GM23338 (cell line): ENCODE data around the gene BET1. TPM values are rescaled to one million over a fixed set of nuclear protein-coding genes. Genes with fewer than 3 reads are reported as not detected.

Source experiments
- ATAC-seq: fragments of 200-7000 bp; cut with Tn5 transposase; 3 replicates; pipeline ENCODE4 v1.9.1; 2020
- DNase-seq: peaks from one replicate; pipeline ENCODE4 v3.0.0-alpha.2; 2015; ENCODE audit warnings: low spot score
- H2AFZ ChIP-seq: fragments of 200-600 bp; sonication (generic); 2 replicates; pipeline ENCODE4 v1.8.0; 2016; ENCODE audit warnings: antibody characterized with exemption, mild to moderate bottlenecking, moderate library complexity
- H3F3A ChIP-seq: fragments of 200-600 bp; sonication (generic); replicated peaks from 2 replicates; pipeline ENCODE4 v1.8.0; 2017; ENCODE audit warnings: antibody characterized with exemption, mixed run types, low read depth
- H3K27ac ChIP-seq: fragments of 200-600 bp; sonication (generic); 2 replicates; pipeline ENCODE4 v1.6.1; 2016; ENCODE audit warnings: low read depth
- H3K27me3 ChIP-seq: fragments of 200-600 bp; sonication (generic); 2 replicates; pipeline ENCODE4 v1.8.0; 2016; ENCODE audit warnings: mild to moderate bottlenecking, mixed run types, moderate library complexity; ENCODE audit not compliant: insufficient read depth
- H3K36me3 ChIP-seq: fragments of 200-600 bp; sonication (generic); 2 replicates; pipeline ENCODE4 v1.8.0; 2016; ENCODE audit warnings: mild to moderate bottlenecking; ENCODE audit not compliant: insufficient read depth
- H3K4me1 ChIP-seq: fragments of 200-600 bp; sonication (generic); 2 replicates; pipeline ENCODE4 v1.8.0; 2016; ENCODE audit warnings: mild to moderate bottlenecking, moderate library complexity; ENCODE audit not compliant: insufficient read depth
- H3K4me2 ChIP-seq: fragments of 200-600 bp; sonication (generic); 2 replicates; pipeline ENCODE4 v1.7.1; 2017; ENCODE audit warnings: mixed run types
- H3K4me3 ChIP-seq: fragments of 200-600 bp; sonication (generic); 2 replicates; pipeline ENCODE4 v1.6.1; 2016; ENCODE audit warnings: mixed run types
- H3K79me2 ChIP-seq: fragments of 200-600 bp; sonication (generic); replicated peaks from 2 replicates; pipeline ENCODE4 v1.8.0; 2017; ENCODE audit warnings: mild to moderate bottlenecking; ENCODE audit not compliant: insufficient read depth
- H3K9me2 ChIP-seq: fragments of 200-600 bp; sonication (generic); 2 replicates; pipeline ENCODE4 v1.8.0; 2017; ENCODE audit not compliant: insufficient read depth
- H4K20me1 ChIP-seq: fragments of 200-600 bp; sonication (generic); replicated peaks from 2 replicates; pipeline ENCODE4 v1.8.0; 2017; ENCODE audit warnings: mild to moderate bottlenecking; ENCODE audit not compliant: insufficient read depth
- H3K27ac Mint-ChIP-seq: 2 replicates; pipeline ENCODE4 v1.8.0; 2020; ENCODE audit warnings: inconsistent platforms, mild to moderate bottlenecking, moderate library complexity, mixed read lengths
- H3K27me3 Mint-ChIP-seq: 3 replicates; pipeline ENCODE4 v1.8.0; 2022; ENCODE audit warnings: low read depth, mild to moderate bottlenecking, moderate library complexity, mixed read lengths, inconsistent platforms; ENCODE audit not compliant: insufficient read depth, poor library complexity
- H3K36me3 Mint-ChIP-seq: 3 replicates; pipeline ENCODE4 v1.8.0; 2021; ENCODE audit warnings: low read depth, mild to moderate bottlenecking, inconsistent platforms, moderate library complexity, mixed read lengths
- H3K4me1 Mint-ChIP-seq: 3 replicates; pipeline ENCODE4 v1.8.0; 2020; ENCODE audit warnings: mild to moderate bottlenecking, inconsistent platforms, mixed read lengths
- H3K4me3 Mint-ChIP-seq: 3 replicates; pipeline ENCODE4 v1.8.0; 2021; ENCODE audit warnings: moderate library complexity, mild to moderate bottlenecking, inconsistent platforms, mixed read lengths
- H3K9me3 Mint-ChIP-seq: 3 replicates; pipeline ENCODE4 v1.8.0; 2020; ENCODE audit warnings: moderate library complexity, mild to moderate bottlenecking, inconsistent platforms, mixed read lengths
- ETS1 ChIP-seq: IDR thresholded peaks from 2 replicates; pipeline ENCODE4 v1.6.1; 2016; ENCODE audit warnings: antibody characterized with exemption
- EZH2 ChIP-seq: fragments of 200-600 bp; sonication (generic); IDR thresholded peaks from one replicate; pipeline ENCODE4 v1.8.0; 2017; ENCODE audit warnings: antibody characterized with exemption, mild to moderate bottlenecking, low read depth; ENCODE audit not compliant: unreplicated experiment
- NANOG ChIP-seq: IDR thresholded peaks from 2 replicates; pipeline ENCODE4 v1.6.1; 2016; ENCODE audit warnings: antibody characterized with exemption, borderline replicate concordance
- POLR2AphosphoS5 ChIP-seq: IDR thresholded peaks from 2 replicates; pipeline ENCODE4 v1.6.1; 2016; ENCODE audit warnings: antibody characterized with exemption, low read depth
- REST ChIP-seq: IDR thresholded peaks from one replicate; pipeline ENCODE4 v1.6.1; 2018; ENCODE audit warnings: antibody characterized with exemption; ENCODE audit not compliant: unreplicated experiment
- STAT1 ChIP-seq: IDR thresholded peaks from one replicate; pipeline ENCODE4 v1.6.1; 2016; ENCODE audit warnings: antibody characterized with exemption; ENCODE audit not compliant: unreplicated experiment
- ZNF114 ChIP-seq: fragments of 250-450 bp; sonication (Bioruptor Pico); IDR thresholded peaks from 2 replicates; pipeline ENCODE4 v1.5.0; 2020; ENCODE audit warnings: mild to moderate bottlenecking, moderate library complexity
- polyA plus RNA-seq: library from polyadenylated mRNA; unstranded; fragments of >200 nt; fragmentation: Nextera tagmentation; extraction: Ambion mirVana; gene quantifications from 2 replicates; pipeline ENCODE4 v1.2.1, GENCODE V29; 2016
- total RNA-seq: library from RNA; depleted of rRNA; stranded (reverse); fragments of >200 nt; shearing (Covaris generic); gene quantifications from 2 replicates; pipeline ENCODE4 v1.2.3, GENCODE V29; 2014

The BET1 gene
- total and polyA plus RNA-seq, 2 experiments from 2014 or later: 42.2 to 69.2 TPM

GRCh38 chr7:94040254-94040653, 36.1 kb upstream of the BET1 start:
- Mint-ChIP-seq H3K27me3 (no peaks in the 10 kb centered on the region), H3K9me3 (no peaks in the 10 kb centered on the region), H3K27ac (no peak overlapping the region), H3K4me3 (no peak overlapping the region), H3K36me3 (no peaks in the 10 kb centered on the region), H3K4me1 (peaks cover 20% of the 10 kb centered on the region)
- Histone ChIP-seq H3K4me2 (no peak overlapping the region), H3K27me3 (no peaks in the 10 kb centered on the region), H3F3A (no peaks in the 10 kb centered on the region), H2AFZ (peak overlapping the region; percentile 23; the same call in 1 of the 2 replicates), H3K4me1 (no peaks in the 10 kb centered on the region), H3K79me2 (no peaks in the 10 kb centered on the region), H3K9me2 (no peaks in the 10 kb centered on the region), H3K4me3 (no peak overlapping the region), H4K20me1 (no peaks in the 10 kb centered on the region), H3K27ac (no peak overlapping the region), H3K36me3 (no peaks in the 10 kb centered on the region)
- no peak for TF ChIP-seq REST
- TF ChIP-seq ETS1: no peak
- no peak for TF ChIP-seq POLR2AphosphoS5
- TF ChIP-seq NANOG: no peak
- TF ChIP-seq STAT1: no peak
- DNase-seq: no peak
- no peak for ATAC-seq

GRCh38 chr7:94039368-94040035, 35.3 kb upstream of the BET1 start:
- Mint-ChIP-seq H3K27ac (no peak overlapping the region), H3K9me3 (no peaks in the 10 kb centered on the region), H3K4me1 (peaks cover 20% of the 10 kb centered on the region), H3K27me3 (no peaks in the 10 kb centered on the region), H3K4me3 (no peak overlapping the region), H3K36me3 (no peaks in the 10 kb centered on the region)
- Histone ChIP-seq H4K20me1 (no peaks in the 10 kb centered on the region), H3K27me3 (no peaks in the 10 kb centered on the region), H3K4me3 (no peak overlapping the region), H3K79me2 (no peaks in the 10 kb centered on the region), H2AFZ (peak overlapping the region; percentile 73; the same call in 1 of the 2 replicates), H3F3A (no peaks in the 10 kb centered on the region), H3K36me3 (no peaks in the 10 kb centered on the region), H3K9me2 (no peaks in the 10 kb centered on the region), H3K4me2 (no peak overlapping the region), H3K27ac (no peak overlapping the region), H3K4me1 (no peaks in the 10 kb centered on the region)
- TF ChIP-seq STAT1 (no peak), ZNF114 (no peak), EZH2 (no peak)
- ATAC-seq (peak; percentile 57; the same call in 2 of the 3 replicates), DNase-seq (no peak)
